ENCODE results near the gene ABHD15.
"Not testable (repeated sequence)": the region's sequence is repeated elsewhere in the genome, so short reads cannot be mapped to it uniquely, and the experiment has no call there.

Gene ABHD15

GRCh38 chr17:29568331-29569244, 1.8 kb upstream of the ABHD15 start, which contains the start of gene TP53I13:
TP53I13 (plus strand) TSS chr17:29568701; CDS start chr17:29568759, 58 bp downstream.
- peak; percentile 94 for DNase-seq

GRCh38 chr17:29567554-29568330, 905 bp upstream of the ABHD15 start:
- DNase-seq, result peak; percentile 80

- no peak for DNase-seq
Measured at GRCh38 chr17:29567304-29567553, 392 bp upstream of the ABHD15 start.

- peak; percentile 64 for DNase-seq
Measured at GRCh38 chr17:29565643-29566472, 979 bp downstream of the ABHD15 start.

- no peak for DNase-seq
Measured at GRCh38 chr17:29563816-29564215, 3.0 kb downstream of the ABHD15 start.

- DNase-seq, result no peak
Measured at GRCh38 chr17:29562615-29563014, 4.2 kb downstream of the ABHD15 start.

- peak; percentile 29 for DNase-seq
Measured at GRCh38 chr17:29561554-29562517, 5.0 kb downstream of the ABHD15 start.

- DNase-seq, result no peak
Measured at GRCh38 chr17:29560316-29560715, 6.5 kb downstream of the ABHD15 start.

- DNase-seq, result no peak
Measured at GRCh38 chr17:29559640-29560039, 7.2 kb downstream of the ABHD15 start.

GRCh38 chr17:29558139-29558538, 8.7 kb downstream of the ABHD15 start:
- DNase-seq, result not testable (repeated sequence)

- DNase-seq, result no peak
Measured at GRCh38 chr17:29557739-29558116, 9.1 kb downstream of the ABHD15 start.

- no peak for DNase-seq
Measured at GRCh38 chr17:29557085-29557738, 9.6 kb downstream of the ABHD15 start.

GRCh38 chr17:29555840-29556239, 11.0 kb downstream of the ABHD15 start:
- DNase-seq, result no peak

GRCh38 chr17:29549177-29549923, 17.5 kb downstream of the ABHD15 start:
- DNase-seq, result no peak

- DNase-seq, result no peak
Measured at GRCh38 chr17:29546830-29547229, 20.0 kb downstream of the ABHD15 start.

- no peak for DNase-seq
Measured at GRCh38 chr17:29546085-29546484, 20.8 kb downstream of the ABHD15 start.

GRCh38 chr17:29544066-29544465, 22.8 kb downstream of the ABHD15 start:
- DNase-seq, result no peak

GRCh38 chr17:29533976-29534375, 32.9 kb downstream of the ABHD15 start:
- DNase-seq, result no peak

GRCh38 chr17:29526322-29526721, 40.5 kb downstream of the ABHD15 start:
- no peak for DNase-seq

- no peak for DNase-seq
Measured at GRCh38 chr17:29524692-29525091, 42.1 kb downstream of the ABHD15 start.

- no peak for DNase-seq
Measured at GRCh38 chr17:29518359-29518758, 48.5 kb downstream of the ABHD15 start.

All from CD4-positive, alpha-beta T cell treated with Interleukin-12 subunit alpha and Interleukin-12 subunit beta, for 1 hour (primary cell).